NCI-H1694 (cell line): Measurements from ENCODE around the gene AGTR1.

Experiments used
- DNase-seq: peaks from one replicate; lab custom pipeline; 2025; lab: John Stamatoyannopoulos, UW

AGTR1 gene

GRCh38 chr3:148697306-148698189, at the start of gene AGTR1:
TSS of gene AGTR1 (plus strand) at chr3:148697903. CDS start at chr3:148741036, 43,133 bp downstream.
- DNase-seq, result no peak

DNA sequence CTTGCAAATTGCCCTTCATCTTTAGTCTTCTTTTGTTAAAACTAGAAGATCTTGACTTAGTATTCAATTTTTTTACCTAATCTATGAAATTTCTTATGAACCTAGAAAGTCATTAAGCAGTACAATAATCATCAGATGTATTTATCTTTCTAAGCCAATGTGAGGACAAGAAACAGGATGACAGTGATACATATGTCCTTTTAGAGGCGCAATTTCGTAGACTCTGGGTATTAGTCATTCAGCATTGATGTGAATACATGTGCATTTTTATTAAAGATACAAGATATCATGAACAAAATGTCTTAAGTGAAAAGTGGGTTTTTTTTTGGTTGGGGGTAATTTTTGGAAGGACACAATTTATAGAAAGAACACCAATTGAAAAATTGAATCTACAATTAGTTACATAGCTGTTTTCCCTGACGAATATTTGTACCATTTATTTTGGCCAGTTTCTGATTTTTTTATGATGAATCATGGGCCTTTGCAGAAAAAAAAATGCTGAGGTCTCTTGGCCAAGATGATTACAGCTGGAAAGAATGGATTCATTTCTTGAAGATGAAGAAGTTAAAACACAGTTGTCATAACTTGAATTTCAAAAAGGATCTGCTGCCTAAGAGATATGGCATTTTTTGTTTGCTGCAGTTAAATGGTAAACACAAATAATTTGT, 48.9 kb upstream of the AGTR1 start:
- DNase-seq, result no peak

- no peak for DNase-seq
These were observed 46.2 kb upstream of the AGTR1 start for GRCh38 chr3:148651549-148651948.

GRCh38 chr3:148654433-148654832, 43.3 kb upstream of the AGTR1 start:
- DNase-seq, result no peak

DNA sequence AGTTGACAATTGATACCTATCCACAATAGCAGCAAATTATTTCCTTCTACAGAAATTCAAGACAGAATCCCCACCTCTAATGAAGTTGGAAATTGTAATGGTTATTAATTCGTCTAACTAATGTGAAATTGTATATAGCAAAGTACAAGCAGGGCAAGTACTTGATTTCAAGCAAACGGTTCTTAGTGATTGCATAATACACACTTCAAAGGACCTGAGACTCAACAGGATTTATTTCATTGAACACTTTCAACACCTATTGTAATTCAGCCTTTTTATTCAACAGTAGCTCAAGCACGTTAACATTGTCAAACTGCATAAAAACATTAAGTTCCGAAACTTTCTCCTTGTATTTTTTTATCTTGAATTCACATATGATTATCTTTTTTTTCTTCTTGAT, 40.2 kb upstream of the AGTR1 start:
- DNase-seq, result no peak

DNA sequence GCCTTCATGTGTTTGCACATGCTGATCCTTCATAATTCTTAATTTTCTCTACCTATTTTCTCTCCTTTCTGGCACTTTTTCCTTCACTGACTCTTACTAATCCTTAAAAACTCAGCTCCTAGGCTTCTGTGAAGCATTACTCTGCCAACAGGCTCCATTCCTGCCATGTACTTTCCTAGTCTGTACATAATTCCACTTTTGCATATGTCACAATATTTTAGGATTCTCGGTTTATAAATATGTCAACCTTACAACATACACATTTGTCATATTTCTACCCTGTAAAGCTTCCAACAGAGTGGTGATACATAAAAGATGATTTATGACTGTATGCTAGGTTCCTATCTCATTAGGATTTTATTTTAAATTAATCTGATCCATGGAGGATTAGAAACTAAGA, 38.2 kb upstream of the AGTR1 start:
- no peak for DNase-seq

DNA sequence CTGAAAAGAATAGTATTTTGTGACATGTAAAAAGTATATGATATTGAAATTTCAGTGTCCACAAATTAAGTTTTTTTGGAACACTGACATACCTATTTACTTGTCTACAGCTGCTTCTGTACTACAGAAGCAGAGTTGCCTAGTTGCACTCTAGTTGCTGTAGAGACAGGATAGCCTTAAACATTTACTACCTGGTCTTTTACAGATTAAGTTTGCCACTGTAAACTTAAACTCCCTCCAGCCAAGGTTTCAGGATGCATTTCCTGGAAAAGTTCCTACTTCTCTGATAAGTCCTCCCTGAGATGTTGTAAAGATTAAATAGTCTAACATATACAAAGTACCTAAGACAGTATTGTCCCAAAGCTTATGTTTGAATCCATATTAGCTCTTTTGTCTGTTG, 17.4 kb upstream of the AGTR1 start:
- no peak for DNase-seq

- no peak for DNase-seq
These were observed 16.6 kb upstream of the AGTR1 start for GRCh38 chr3:148681080-148681479.

DNA sequence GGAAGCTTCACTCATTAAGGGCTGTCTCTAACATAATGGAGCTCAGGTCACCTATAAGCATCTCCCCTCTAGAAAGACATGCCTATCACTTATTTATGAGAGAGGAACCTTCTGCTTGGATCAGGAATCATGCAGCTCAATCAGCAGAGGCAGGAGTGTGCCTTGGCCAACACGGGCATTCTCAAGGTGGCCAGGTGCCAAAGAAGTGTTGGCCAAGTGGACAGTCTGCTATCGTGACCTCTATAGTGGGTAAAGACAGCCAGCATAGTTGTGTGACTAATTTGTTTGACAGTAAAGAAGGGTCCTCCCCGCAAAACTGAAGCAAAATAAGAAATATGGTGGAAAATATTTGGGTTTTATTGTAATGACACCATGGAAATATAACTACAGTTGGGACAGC, 14.7 kb upstream of the AGTR1 start:
- no peak for DNase-seq

DNA sequence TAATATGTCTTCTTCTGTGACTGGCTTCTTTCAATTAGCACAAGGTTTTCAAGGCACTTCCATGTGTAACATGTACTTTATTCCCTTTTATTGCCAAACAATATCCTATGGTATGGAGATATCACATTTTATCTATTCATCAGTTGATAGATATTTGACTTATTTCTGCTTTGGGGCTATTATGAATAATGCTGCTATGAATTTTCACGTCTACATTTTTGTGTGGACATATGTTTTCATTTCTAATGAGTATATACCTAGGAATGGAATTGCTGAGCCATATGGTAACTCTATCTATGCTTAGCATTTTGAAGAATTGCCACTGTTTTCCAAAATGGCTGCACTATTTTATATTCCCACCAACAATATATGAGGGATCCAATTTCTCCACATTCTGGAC, 3.6 kb upstream of the AGTR1 start:
- no peak for DNase-seq

- no peak for DNase-seq
These were observed 597 bp downstream of the AGTR1 start for GRCh38 chr3:148698190-148698810.

DNA sequence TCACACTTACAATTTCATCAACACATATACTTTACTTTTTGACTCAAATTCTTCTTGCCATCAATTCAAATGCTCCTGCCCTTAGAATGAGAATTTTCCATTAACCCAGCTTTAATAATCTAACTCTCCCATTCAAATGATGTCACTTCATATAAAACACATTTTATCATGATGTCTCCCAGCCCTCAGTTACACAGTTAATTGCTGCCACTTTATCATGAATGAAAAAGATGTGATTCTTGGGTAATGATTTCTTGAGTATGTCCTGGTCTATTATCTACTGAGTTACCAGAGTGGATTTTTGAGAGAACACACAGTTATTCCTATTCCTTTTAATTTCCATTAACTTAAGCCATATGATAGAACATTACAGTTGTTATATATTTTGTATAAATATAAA, 7.6 kb downstream of the AGTR1 start:
- DNase-seq, result no peak

DNA sequence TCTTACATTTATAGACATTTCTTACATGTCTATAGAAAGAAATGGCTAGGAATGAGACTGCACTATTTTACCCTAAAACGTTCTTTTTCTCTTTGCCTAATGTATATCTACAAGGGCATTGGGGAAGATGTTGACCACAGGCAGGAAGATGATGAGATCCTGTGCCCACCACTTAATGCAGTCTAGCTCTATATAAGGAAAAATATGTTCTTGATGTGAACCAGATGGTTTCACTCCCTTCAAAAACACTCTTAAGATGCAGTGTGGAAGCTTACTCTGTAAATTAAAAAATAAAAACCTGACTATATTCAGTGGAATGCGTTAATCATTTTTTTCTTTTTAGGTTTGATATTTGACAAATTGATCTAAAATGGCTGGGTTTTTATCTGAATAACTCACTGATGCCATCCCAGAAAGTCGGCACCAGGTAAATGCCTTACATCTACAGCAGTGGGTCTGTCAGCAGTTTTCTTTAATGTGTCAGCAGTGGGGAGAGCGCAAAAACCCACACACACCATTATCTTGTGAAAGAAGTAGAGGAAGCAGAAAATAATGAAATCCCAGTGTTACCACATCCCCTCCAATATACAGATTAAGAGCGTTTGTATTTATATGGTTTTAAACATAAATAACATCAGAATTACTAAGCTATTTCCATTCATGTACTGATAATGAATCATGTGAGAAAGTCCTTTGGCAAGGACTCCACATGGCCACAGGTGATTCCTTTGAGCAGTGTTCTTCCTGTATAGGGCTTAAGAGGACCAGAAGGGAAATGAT, 10.1 kb downstream of the AGTR1 start:
- no peak for DNase-seq

GRCh38 chr3:148708409-148708808, 10.7 kb downstream of the AGTR1 start:
- no peak for DNase-seq

GRCh38 chr3:148709560-148710253, 12.0 kb downstream of the AGTR1 start:
- DNase-seq, result no peak

DNA sequence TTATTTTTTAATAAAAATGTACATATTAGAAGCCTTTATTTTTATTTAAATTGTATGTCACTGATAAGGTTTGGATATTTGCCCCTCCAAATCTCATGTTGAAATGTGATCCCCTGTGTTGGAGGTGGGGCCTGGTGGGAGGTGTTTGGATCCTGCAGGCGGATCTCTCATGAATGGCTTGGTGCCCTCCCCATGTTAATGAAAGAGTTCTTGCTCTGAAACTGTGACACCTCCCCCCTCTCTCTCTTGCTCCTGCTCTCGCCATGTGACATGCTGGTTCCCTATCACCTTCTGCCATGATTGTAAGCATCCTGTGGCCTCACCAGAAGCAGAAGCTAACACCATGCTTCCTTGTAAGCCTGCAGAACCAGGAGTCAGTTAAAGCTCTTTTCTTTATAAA, 13.0 kb downstream of the AGTR1 start:
- no peak for DNase-seq

DNA sequence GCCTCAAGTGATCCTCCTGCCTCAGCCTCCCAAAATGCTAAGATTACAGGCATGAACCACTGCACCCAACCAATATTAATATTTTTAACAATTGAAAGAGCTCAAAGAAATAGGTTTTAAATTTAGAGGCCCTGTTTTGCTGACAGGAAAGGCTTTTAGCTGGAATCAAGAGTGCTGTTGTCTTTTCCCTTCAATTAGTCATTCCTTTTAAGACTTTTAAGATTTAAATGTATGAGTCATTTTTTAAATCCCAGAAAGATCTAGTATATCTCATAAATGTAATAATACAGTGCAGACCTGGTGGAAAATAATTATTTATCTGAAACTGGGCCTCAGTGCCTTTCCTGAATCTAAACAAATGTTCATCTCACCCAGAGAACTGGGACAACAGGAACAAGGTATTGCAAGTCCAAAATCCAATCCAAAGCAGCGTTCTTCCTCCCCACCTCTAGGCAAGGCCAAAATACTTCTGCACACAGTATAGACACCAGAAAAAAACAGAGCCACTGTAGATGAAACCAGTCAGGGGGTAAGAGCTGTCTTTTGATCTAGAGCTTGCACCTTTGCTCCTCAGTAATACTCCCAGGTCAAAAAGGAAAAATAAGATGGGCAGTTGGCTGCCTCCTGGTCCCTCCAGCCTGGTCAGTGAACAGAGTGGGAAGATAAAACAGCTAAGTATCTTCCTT, 14.4 kb downstream of the AGTR1 start:
- no peak for DNase-seq

- DNase-seq, result no peak
These were observed 16.8 kb downstream of the AGTR1 start for GRCh38 chr3:148714521-148714920.

DNA sequence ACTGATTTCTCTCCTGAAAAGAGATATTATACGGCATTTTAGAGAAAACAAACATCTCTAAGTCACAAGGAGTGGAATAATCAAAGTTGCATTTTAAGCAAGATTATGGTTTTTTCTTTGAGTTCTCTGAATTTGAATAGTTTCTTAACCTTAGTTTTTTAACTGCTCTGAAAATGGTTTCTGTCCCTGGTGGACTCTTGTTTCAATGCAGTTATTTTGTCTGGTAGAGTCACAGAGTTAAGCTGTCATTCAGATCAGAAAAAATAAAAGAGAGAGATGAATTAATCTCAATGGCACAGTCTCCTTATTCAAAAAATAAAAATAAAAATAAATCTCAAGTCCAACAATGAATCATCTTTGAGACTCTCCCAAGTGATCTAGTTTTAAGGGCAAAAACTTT, 19.0 kb downstream of the AGTR1 start:
- no peak for DNase-seq

DNA sequence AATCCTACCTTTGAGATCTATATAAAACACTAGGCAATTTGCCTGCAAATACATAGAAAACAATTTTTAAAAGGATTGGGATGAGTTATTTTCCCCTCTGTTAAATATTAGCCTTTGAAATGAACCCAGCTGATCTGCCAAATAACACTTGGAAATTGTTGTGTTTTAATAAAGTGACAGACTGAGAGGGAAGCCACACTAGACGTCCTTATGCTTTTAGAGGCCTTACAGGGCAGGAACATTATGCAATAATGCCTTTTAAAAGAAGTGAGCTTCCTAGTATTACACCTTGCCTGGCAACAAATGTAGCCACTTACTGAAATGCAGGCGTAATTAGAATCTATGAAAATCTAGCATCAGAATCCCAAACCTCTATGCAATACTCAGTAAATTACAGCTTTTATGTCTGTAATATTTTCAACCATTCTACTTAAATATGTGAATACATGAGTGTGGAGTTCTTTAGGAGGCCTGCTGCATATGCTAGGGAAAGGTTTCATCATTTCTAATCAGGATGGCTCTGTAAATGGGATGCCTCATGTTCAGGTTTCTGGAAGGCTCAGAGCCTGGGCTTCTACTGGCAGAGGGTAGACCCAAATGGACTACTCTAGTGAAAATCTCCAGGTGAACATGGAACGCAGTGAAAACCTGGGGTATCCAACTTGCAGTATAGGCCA, 20.3 kb downstream of the AGTR1 start:
- no peak for DNase-seq
